ENCODE results near the gene GCK.

GCK gene

DNA sequence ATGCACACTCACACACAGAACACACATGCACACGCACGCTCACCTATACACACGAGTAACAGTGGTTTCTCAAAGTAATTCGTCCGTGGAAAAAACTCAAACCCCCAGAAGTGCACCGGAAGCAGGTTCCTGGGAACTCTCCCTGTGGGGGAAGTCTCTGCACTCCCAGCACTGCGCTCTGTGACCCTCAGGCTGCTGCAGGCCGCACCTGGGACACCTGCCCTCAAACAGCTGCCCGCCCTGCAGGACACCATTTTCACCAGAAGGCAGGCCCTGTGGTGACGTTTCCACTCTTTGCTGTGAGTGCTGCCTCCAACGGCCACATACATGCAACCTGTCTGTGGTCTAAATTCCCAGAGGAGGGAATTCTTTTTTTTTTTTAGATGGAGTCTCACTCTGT lies 32.8 kb upstream of the GCK start:
- no peak for DNase-seq

DNA sequence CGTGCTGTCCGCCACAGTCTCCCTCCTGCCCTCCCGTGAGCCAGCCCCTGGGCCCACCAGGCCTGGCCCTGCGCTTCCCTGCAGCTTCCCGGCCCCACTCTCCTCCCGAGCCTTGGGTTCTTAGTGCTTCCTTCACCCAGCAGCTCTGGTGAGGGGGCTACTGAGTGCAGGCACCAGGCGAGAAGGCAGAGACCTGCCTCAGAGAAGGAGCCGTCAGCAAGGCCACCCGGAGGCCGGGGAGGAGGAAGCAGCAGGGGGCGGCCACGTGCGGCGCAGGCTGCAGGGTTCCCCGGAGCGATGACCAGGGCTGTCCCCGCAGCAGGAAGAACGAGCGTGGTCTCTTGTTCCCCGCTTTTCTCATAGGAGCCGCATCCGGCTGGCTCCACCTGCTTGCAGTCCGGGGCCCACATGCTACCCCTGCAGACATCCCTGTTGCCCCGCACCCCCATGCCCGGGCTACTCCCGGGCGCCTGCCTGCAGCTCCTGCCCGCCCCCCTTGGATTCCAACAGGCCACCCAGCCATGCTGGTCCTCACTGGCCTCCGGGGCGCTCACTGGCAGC lies 32.1 kb upstream of the GCK start:
- DNase-seq = no peak

DNA sequence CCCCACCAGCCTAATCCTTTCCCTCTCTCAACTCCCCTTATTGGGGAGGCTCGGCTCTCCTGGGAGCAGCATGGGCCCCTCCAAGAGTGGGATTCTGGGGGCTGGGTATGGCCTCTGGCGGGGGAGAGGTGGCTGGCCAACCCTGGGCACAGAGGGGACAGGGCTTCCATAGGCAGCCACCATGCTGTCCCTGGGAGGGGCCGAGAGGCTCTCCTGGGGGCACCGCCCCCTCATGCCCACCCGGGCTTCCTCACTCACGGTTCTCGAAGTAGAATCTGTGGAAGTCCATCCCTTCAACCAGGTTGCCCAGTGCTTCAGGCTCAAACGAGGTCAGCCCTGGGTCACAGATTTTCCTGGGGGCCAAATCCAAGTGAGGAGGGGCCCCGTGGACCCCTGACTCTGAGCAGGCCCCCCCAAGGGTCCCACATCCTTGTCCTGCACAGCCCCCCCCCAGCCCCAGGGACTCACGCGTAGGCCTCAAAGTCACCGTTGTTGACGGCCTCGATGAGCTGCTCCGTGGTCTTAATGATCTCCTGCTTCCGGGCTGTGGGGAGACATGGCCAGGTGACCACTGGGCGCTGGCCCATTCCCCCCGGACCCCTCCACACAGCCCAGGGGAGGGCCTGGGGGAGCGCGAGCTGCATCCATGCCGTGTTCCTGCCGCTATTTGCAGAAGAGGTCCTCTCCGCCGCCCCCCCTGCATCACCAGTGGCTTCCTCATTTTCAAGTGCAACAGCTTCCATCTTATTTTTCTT lies 31.3 kb upstream of the GCK start:
- no peak for DNase-seq

DNA sequence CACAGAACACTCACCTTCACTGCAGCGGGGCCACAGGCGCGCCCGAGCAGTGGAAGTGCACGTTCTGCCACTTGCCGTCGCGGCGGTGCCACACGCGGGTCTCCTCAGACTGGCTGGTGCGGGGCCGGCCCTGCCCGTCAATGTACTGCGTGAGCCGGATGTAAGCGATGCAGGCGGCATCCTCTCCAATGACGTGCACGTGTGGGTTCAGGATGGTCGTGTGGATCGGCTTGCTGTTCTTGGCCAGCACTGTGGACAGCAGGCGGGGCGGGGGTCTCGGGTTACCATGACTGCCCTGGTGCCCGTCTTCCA lies 30.8 kb upstream of the GCK start:
- DNase-seq = peak in 1 of 5 experiments; percentile 3

DNA sequence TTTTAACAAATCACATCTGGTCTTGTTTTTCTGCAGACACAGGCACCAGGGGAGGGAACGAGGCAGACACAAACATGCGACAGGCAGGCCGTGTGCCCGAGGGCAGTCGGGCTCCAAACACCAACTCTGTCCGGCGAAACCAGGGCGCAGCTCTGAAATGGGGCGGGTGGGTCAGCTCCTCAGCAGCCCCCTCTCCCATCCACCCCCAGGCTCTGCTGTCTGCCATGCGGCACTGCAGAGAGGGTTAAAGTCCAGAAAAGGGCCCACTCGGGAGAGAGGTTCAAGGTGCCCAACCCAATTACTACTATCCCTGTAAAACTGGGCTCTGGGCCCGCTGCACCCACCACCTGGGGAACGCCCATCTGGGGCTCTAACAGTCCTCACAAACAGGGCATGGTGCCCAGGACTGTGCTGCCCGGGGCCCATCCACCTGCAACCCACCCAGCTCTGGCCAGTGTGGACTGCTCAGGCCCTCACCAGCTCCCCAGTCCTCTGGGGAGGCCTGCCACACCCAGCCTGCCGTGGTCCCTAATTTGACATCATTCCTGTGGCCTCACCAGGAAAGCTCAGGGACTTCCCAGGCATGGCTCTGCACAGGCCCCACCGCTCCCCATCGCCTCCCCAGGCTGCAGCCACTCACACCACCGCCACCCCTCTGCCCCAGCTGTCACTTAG lies 30.3 kb upstream of the GCK start:
- DNase-seq = no peak

DNA sequence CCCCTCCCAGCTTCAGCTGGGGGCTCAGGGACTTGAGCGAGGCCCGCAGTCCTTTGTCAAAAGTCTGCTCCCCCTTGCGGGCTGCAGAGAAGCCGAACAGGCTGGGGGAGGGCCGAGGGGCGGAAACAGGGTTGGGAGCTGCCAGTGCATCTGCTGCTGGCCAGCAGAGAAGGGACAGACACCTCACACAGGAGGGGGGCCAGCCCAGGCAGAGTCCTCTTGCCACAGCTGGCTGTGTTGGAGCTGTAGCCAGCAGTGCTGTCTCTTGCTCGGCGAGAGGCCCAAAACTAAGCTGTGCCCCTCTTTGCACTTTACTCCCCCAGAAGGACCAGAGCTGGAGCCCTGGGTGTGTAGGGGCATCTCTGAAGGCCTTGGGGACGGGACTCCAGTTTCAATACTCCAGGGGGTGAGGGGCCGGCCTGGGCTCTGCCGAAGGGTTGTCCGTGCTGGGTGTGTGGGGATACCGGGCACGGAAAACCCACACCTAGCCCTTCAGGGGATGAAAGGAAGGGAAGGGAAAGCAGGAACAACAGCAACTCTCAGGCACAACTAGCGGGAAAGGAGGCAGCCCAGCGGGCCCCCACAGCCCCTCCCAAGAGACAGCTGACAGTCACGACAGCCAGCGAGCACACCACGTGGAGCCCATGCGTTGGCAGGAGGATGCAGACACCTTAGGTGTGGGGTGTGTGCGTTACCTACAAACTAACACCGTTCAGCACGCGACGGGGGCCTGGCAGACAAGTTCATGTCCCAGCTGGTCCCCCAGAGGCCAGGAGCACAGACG lies 29.4 kb upstream of the GCK start:
- DNase-seq = no peak

DNA sequence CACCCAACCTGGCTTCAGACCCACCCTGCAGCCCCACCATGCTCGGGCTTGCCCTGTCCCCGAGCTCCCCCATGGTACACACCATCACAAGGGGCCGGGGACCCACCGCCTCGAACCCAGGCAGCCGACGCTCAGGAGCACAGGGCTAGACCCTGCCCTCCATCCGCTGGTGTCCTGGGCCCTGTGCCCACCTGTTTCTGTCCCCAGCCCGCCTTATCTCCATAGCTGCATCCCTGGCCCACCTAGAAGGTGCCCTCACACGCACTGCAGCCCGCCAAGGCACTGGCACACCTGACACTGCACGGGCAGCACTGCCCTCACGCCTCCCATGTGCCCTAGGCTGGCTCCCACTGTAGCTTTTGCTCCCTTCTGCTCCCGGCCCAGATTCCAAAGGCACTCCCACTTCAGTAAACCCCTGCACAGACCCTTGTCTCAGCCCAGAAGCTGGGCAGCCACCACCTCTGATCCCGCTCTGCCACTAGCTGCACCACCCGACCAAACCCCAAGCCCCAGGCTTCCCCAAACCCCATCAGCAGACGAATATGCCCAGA lies 28.7 kb upstream of the GCK start:
- DNase-seq = no peak

DNA sequence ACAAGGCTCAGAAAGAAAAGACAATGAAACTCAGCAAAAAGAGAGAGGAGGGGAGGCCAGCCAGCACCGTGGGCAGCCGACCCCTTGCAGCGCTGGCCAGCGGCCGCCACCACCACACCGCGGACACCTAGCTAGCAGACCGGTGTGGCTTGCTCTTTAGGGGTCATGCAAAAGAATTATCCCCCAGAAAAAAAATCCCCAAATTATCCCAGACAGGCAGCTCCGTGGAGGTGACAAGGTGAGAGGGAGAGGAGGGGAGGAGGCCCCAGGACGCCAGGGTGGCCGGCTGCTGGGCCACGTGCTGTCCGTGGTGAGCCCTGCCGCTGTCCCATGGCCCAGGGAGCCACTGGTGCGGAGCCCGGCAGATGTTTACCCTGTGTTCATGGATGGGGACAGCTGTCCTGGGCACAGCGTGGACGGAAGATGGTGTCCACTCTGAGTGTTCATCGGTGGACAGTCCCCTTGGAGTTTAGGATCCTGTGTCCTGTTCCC lies 28.0 kb upstream of the GCK start:
- no peak for DNase-seq

DNA sequence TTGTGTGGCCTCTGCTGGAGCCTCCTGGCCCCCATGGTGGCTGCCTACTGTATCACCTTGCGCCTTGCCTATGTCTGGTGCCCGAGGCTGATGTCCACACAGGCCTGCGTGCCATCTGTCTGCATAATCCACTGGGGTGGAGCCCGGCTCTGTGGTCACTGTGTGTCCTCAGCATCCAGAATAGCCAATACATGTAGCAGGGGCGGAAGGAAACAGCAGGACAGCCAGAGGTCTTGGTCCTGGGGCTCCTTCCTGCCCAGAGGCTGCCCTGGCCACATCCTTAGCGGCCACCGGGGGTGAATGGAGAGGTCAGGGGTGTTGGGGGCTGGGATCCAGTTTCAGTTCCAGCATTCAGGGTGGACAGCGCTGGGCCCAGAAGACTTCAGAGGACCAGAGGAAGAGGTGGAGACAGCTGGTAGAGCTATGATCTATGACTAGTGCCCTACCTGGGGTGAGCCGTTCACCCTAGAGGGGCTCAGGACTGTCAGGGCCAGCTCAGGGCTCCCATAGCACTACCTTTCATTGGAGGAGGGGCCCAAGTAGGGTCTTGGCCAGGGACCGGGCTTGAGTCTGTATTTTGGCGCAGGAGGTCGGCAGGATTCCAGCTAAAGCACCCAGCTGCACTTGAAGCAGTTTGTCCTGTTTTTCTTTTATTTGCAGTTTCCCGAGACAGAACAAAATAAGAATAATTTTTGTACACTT lies 27.4 kb upstream of the GCK start:
- no peak for DNase-seq

DNA sequence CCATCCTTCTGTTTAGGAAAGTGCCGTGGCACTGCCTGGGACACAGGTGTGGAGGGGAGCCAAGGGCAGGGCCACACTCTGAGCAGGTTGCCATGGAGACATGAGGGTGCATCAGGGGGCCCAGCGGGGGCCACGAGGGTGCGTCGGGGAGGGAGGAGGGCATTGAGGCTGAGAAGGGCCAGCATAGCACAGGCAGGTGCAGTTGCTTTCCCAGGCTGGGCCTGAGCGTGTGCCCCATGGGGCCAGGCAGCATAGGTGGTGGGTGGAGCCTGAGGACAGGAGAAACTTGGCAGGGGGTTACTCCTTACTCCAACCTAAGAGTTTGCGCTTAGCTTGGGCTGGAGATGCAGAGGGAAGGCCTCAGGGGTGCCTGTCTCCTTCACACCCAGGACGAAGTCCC lies 26.8 kb upstream of the GCK start:
- DNase-seq = no peak

DNA sequence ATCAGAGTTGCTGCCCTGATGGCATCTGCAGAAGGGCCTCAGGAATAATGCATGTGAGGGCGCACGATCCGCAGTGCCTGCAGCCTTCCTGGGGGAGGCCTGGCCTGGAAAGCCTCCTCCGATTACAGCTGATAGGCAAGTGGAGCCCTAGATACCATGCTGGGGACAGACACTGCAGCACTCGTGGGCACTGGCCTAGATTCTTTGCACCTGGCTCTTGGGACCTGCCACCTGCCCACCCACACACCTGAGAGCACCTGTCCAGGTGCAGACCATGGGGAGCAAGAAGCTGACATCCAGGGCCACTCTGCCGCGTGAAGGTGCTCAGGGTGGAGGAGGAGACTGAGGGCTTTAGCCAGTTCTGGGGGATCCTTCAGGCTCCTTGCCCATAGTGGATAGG lies 26.3 kb upstream of the GCK start:
- DNase-seq = no peak

DNA sequence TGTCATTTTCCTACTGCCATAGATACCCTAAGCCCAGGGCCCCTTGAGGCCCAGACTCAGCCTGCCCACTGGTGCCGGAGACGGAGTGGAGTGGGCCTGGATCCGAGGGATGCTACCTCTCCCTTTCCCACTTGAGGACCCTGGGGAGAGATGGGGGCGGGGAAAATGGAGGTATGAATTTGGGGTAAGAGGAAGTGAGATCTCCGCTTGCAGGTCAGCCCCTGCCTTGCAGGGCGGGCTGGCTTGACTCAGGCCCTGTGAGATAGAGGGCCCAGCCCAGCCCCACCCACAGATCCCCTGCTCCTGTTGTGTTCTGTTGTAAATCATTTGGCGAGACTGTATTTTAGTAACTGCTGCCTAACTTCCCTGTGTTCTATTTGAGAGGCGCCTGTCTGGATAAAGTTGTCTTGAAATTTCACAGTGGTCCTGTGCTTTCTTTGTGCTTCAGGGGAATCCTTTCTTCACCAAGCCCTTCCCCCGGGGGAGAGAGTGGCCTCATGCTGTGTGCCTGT lies 24.7 kb upstream of the GCK start:
- DNase-seq = no peak

DNA sequence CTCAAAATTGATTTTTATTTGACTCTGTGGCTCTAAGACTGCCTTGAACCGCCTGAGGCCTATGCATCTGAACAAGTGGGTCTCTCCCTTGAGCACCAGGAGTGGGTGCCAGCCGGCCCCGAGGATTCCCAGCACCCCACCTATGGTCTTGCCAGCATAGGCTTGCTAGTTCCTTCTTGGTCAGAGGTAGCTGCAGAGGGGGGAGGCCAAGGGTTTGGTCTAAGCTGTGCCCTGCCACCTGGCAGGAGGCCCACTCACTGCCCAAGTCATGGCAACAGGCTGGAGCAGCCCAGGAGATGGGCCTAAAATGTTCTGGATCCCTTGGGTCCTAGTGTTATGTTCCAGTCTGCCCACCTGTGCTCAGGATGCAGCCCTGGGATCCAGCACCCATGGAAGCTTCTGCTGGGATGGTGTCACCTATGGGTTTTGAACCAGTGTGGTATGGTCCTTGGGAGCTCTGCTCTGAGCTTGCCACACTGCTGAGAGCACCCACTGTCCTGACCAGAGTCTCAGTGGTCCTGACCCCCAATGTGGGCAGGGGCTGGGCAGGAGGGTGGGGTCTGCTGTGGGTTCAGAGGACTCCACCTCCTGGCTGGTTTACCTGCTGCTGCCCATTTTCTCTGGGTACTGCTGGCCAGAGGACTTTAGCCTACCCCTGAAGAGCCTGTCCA lies 24.1 kb upstream of the GCK start:
- no peak for DNase-seq

DNA sequence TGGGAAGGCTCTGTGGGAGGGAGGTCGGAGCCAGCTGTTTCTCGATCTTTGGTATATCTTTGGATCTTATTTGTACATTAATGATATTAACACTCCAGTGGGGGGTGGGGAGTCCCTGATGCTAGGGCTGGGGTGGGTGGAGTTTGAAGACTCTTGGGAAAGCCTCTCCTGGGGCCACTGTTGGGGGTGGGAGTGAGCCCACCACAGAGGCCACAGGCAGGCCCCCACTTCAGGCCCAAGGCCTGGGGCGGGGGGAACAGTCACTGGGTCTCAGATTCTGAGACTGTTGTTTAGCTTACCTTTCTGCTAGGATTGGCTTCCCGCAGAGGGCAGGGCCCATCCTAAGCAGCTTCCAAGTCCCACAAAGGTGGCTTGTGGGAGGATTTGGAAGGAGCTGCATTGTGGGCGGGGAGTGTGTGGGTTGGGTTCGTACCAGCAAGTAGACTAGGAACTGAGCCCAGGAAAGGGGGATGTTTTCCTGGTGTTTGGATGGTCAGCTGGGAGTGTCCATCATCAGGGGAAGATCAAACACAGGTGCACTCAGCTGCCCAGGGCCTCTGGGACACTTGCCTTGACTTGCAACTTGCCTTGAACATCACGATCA lies 23.4 kb upstream of the GCK start:
- DNase-seq = no peak

DNA sequence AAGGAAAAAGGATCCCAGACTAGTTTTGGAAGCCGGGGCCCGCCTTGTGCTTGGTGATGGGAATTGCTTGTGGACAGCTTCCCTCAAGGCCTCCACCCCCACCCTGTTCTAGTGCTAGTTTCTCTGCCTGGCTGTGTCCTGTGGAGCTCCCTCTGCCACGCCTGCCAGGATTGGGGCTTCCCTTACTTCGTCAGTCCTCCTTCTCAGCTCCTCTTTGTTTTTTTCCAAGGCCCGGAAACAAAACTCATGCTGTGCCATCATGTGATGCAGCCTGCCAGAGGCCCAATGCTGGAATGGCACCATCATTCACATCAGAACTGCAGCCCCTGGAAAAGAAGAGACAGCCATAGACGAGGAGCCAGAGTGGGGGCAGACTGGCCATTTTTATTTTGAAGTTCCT lies 22.8 kb upstream of the GCK start:
- no peak for DNase-seq

DNA sequence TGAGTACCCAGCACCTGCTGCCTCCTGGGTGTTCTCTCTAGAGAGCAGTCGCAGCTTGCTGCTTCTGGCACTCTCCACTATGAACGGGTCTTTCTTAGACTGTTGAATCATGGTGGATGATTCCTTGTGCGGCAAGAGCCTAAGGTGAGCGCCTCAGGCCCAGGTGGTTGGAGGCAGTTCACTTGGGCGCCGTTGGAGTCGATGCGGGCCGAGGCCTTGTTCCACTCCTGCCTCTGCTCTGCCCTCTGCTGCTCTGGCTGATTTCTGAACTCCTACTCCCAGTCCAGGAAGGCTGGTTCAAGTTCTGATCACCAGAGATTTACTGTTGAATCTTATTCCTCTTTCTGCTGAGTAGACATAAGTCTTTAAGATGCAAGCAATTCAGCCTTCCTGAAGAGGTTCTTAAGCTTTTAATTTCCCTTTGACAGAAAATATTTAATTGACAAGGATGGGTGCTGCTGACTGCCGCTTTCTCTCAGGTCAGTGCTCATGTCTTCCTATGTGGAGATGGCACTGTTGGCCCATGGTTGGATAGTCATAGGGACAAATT lies 22.0 kb upstream of the GCK start:
- no peak for DNase-seq

DNA sequence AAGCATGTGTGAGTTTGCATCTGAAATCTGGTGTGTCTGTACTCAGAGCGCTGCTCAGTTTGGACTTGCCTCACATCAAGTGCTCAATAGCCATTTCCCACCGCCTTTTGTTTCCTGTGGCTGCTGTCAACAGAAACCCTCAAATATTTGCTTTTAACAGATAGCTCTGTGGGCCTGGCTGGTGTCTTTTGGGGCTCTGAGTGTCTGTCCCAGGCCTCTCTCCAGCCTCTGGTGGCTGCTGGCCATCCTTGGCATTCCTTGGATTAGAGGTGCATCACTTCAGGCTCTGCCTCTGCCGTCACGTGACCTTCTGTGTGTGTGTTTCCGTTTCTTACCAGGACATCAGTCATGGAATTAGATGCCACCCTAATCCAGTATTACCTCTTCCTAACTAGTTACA lies 20.9 kb upstream of the GCK start:
- DNase-seq = no peak

DNA sequence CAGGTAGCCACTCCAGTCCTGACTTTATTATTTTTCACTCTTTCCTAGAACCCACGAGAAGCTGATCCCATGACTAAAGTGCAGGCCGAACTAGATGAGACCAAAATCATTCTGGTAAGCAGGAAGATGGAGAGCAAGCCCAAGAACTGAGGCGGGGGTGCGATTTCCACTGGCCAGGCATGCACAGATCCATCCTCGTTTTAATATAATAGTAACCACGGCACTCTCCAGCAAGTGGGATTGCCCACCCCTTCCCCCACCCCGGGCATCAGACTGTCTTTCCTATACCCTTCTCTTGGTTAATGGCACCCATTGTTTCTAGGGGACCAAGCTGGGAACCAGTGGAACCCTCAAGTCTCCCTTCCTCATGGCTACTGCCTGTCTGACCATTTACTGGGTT lies 18.8 kb upstream of the GCK start:
- DNase-seq = no peak

DNA sequence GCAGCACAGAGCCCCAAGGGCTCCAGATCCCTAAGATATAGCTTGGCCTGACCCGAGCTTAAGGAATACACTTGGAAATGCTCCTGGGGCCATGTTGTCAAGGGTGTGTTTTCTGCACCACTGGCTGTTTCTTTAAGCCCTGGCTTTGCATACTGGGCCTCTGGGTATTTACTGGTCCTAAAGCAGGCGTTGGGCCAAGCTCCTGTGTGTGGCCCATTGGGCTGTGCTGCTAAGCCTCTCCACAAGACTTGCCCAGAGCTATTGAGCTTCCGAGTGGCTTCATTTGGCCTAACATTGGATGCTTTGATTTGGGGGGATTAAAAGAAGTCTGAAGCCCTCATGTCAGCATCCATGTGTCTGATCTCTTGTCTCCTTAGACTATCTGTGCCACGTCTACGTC lies 16.8 kb upstream of the GCK start:
- no peak for DNase-seq

DNA sequence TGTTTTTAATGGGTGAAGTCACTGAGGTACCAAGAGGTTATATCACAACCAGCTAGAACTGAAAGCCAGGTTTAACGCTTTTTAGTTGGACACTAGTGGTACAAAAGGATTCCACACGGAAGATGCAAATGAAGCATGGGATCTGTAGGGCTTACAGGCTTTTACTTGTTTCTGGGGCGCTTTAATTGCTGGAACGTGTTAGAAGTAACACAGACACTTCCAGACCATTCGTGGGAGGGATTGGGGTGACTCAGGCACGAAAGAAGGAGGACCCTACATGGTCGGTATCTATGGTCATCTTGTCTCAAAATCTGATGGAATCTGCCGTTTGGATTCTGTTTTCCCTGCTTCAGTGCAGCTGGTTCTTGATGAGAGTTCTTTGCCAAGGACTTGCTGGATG lies 12.6 kb upstream of the GCK start:
- DNase-seq = no peak

All from T-helper 2 cell (primary cell).